ENCODE results near the gene BICD2.

DNA sequence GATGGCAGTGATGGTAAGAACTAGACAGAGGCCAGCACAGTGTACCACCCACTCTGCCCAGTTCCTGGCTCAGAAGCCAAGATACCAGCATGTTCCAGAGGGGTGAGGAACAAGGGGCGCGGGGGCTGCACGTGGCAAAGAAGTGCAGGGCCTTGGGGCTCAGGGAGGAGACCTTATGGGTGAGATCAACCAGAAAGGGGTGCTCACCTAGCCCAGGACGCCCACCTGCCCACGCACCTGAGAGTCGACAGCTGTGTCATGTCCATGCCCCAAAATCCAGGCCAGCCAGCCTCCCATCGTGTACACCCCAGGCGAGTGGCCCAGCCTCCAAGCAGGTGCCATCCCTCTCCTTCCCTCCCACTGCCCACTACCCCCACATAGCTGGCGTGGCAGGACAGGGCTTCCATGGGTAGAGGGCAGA is 34.9 kb downstream of the BICD2 start:
- no peak for TF ChIP-seq EZH2phosphoT487 (IDR thresholded peaks at IDR 0.05; ENCODE audit: borderline replicate concordance, low read length)
- TF ChIP-seq CTCF (IDR thresholded peaks at IDR 0.05; ENCODE audit: low read depth, low read length, poor library complexity, severe bottlenecking): peak; percentile 9
